RCC 7860 (cell line): ENCODE results near the gene ENG.

Experiments used
- DNase-seq: peaks from one replicate; pipeline ENCODE4 v3.0.0-alpha.2; 2015; ENCODE audit warnings: low spot score
- FAIRE-seq: peaks from 2 replicates; lab custom pipeline; 2012; peaks lifted over from hg19 to GRCh38; lab: Jason Lieb, UNC

The ENG gene

DNA sequence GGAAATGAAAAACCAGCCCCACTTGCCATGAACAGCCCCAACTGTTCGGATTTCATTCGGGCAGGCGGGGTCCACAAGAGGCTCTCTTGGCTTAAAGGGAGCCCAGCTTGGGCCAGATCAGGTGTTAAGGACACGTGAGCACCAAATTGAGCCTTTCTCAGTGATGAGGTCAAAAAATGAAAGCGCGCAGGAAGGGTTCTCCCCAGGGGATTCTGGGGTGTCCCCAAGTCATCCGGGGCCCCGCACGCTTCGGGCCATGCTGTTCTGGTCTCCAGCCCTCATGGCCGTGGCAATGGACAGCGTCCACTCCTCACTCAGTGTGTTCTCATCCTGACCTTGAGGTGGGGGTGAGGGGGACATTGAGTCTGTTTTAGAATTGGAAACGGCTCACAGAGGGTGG lies 12.1 kb upstream of the ENG start:
- no peak for FAIRE-seq
- no peak for DNase-seq

DNA sequence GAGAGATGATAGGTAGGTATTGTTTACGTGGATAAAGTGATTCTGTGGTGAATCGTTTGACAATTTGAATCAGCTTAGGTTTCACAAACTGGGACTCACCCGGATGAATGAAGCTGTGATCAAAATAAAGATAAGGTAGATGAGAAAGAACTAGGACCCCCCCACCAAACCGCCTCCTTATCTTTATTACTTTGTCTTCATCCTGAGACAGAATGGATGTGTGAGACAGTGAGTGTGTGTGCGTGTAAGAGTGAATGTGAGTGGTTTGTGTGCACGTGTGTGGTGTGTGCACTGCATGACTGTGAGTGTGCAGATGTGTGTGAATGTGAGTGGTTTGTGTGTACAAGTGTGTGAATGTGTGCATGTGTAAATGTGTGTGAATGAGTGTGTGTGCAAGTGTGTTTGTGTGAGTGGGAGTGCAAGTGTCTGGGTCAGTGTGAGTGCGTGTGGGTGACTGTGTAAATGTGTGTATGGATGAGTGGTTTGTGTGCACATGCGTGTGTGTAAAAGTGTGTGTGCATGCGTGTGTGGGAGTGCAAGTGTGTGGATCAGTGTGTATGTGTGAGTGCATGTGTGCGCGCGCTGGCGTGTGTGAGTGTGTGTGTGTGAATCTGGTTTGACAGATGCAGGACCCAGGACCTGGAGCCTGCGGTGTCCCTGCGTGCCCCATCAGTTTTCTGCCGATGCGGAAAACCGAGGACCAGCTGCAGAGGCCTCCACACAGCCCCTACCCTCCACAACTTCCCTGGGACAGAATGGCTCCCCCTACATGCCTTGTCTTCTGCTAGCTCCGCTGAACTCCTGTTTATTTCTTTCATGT lies 11.4 kb upstream of the ENG start:
- FAIRE-seq, result no peak

DNA sequence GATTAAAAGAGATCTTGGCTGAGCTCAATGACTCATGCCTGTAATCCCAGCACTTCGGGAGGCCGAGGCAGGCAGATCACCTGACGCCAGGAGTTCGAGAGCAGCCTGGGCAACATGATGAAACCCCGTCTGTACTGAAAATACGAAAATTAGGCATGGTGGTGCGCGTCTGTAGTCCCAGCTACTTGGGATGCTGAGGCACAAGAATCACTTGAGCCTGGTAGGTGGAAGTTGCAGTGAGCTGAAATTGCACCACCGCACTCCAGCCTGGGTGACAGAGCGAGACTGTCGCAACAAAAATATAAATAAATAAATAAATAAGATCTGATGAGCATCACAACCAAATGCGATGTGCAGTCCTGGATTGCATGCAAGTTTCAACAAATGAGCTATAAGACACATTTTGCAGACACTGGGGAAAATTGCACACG lies 8.7 kb upstream of the ENG start:
- no peak for FAIRE-seq
- no peak for DNase-seq

More for the DNA sequence above, 11.4 kb upstream of the ENG start:
- DNase-seq, result no peak

DNA sequence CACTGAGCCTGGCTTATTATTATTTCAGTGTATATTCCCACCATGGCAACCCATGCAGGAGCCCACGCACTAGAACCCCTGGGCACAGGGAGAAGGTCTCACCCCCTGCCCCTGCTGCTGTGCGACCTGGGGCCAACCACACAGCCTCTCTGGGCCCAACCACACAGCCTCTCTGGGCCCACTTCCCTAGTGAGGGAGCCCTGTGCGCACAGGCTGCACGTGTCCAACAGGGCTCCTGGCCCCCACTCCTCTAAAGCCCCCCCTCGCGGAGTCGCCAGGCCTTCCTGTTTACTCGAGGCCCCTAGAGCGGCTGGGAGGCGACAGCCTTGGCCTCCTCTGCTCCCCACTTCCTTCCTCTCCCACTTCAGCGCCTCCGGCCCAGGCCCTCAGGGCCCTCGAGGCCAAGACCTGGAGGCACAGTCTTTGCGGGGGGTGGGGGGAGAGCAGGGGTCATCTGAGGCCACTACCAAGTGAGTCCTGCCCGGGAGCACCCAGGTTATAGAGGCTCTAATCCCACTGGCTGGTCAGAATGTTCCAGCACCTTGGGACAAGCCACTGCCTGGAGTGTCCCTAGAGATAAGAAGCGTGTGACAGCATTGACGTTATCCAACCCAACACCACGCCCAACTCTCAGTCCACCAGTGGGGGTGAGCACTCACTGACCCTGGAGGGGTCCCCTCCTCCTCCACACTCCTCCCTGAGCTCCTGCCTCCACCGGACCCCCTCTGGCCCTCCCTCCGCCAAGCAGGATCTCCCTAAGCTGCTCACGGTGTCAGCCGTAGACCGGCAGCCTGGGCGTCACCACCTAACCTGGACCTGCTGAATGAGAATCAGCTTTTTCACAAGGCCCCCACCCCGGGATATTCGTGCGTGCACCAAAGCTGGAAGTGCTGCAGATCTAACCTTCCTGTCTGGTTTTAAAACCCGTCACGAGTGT lies 7.9 kb upstream of the ENG start:
- DNase-seq (no peak), FAIRE-seq (no peak)

DNA sequence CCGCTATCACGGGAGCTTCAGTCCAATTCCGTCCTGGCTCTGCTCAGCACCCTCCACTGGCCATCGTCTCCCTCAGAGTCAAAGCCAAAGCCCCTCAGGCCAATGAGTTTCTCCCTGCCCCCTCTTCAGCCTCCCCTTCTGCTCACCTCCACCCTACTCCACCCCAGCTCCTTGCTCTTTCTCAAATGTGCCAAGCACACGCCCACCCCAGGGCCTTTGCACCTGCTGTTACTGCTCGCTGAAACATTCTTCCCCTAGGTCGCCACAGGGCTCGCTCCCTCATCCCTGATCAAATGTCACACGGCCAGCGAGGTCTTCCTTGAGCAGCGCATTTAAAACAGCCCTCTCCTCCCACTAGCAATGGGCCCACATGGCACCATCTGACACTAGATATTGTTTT lies 6.3 kb upstream of the ENG start:
- FAIRE-seq (no peak), DNase-seq (no peak)

- no peak for DNase-seq
- no peak for FAIRE-seq
Observed at GRCh38 chr9:127860260-127860659, 5.8 kb upstream of the ENG start.

DNA sequence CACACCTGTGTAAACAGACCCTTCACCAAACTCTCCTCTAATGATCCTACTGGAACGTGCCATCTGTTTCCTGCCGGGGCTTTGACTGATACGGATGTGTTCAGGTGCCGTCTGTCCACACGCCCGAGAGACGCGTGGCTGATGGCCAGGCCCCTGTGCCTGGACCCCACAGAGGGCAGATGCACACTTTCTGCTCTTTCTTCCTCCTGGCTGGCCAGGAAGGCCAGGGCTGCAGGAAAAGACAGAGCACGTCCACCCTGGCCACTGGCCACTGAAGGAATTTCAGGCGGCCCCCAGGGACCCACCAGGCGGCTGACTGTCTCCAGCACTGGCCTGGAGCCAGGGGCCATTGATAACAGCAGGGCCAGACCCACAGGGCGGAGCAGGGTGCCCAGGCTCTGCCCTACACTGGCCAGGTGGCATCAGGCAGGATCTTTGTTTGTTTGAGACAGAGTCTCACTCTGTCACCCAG lies 3.6 kb upstream of the ENG start:
- DNase-seq (no peak), FAIRE-seq (no peak)

GRCh38 chr9:127857278-127857677 lies 2.8 kb upstream of the ENG start:
- FAIRE-seq (no peak), DNase-seq (no peak)

DNA sequence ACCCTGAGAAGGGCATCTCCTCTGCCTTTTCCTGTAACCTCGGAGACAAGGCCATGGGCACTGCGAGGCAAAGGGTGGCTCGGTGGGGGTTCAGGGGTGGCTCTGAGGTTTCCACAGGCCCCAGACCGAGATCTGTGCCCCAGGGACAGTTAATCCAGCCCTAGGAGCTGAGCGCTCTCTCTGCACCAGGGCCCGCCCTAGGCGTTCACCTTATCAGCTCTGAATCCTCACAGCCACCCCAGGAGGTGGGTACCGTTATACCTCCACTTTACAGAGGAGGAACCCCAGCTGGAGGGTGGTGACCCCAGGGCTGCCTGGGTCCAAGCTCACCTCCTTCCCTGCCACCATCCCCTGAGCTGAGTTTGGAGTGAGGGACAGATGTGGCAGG lies 2.3 kb upstream of the ENG start:
- FAIRE-seq, result no peak
- DNase-seq, result no peak

- FAIRE-seq (no peak), DNase-seq (no peak)
Observed at GRCh38 chr9:127856094-127856728, 1.8 kb upstream of the ENG start.

GRCh38 chr9:127855522-127855921 lies 1.1 kb upstream of the ENG start:
- DNase-seq (no peak), FAIRE-seq (no peak)

- FAIRE-seq, result no peak
Observed at GRCh38 chr9:127854960-127855359, 502 bp upstream of the ENG start.

DNA sequence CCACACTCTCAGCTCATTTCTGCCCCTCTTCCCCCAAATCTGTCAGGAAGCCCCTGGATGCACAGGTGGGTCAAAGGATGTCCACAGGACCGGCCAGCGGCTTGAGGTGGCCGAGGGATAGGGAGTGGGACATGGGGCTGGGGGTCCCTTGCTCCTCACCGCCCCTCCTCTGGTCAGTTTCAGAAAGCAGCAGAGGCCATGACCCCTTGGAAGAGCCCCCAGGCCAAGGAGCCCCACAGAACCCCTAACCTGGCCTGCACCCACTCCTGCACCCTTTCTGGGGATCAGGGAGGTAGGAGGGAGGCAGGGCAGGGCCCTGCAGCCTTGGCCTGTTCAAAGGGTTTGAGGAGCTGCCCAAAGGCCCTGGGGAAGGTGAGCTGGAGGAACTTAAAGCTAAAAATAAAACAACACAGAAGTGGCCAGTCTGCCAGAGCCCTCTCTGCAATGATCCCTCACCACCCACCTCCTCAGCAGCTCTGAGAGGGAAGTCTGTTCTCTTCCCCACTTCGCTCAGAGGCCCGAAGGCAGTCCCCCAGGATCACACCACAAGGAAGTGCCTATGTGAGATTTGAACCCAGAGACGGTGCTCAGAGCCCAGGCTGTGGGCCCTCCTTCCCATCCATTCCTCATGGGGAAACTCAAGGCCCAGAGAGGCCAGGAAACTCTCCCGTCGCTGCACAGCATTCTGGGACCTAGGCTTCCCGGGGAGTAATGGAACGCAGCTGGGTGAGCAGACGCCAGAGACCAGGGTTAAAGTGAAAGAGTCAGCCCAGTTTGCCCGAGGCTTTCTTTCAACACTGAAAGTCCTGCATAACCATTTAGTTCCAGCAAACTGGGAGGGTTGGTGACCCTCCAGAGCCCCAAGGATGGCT lies 910 bp downstream of the ENG start:
- FAIRE-seq (no peak), DNase-seq (no peak)

More at GRCh38 chr9:127854960-127855359, 502 bp upstream of the ENG start:
- DNase-seq, result no peak

- FAIRE-seq, result no peak
Observed at GRCh38 chr9:127852829-127853228, 1.6 kb downstream of the ENG start.

DNA sequence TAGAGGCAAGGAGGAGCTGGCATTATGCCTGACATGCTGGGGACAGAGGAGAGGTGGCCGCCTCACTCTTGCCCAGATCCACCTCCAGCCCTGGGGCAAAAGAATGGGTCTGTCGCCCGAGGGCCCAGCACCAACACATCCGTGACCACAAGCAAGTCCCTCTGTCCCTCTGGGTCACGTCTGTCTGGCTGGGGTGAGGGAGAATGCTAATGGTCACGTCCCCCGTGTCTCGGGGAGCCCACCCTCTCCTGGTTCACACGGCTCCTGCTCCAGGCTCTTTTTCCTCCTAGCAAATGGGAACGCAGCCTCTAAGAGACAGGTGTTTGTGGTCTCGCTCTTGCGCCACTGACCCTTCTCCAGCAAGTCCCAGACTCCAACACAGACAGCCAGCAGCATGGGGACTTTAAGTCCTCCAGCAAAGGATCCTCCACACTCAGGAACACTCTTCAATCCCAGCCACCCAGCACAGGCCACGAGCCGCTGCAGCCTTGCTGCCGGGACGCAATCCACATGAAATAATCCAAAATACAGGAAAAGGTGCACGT lies 4.1 kb downstream of the ENG start:
- no peak for FAIRE-seq
- no peak for DNase-seq

More at GRCh38 chr9:127852829-127853228, 1.6 kb downstream of the ENG start:
- DNase-seq, result no peak

DNA sequence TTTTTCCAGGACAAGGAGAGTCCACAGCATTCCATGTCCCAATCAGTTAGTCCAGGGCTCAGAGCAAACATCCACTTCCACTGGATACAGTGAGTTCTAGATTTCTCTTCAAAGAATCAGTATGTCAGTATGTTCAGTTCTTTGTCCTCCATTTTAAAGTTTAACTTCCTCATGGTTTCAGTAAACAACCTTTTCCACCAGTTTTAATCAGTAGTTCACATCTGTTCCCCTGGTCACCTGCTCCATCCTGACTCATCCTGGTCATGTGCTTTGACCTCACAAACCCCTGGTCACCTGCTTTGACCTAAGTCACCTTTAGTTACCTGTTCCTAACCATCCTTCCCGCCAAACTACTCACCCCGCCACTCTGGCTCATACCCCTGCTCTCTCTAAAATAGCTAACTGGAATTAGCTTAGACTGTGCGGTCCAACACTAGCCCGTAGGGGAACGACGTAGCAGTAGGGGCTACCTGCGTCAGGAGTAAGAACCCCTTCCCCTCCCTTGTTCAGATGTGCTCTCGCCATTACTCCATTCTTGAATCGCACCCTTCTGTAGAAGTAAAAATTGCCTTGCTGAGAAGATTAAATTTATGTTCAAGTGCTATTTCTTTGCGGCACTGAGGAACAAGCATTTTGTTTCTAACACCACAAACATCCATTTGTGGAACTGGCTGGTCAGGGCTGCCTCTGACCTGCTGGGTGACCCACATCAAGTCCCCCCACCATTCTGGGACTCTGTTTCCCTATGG lies 5.5 kb downstream of the ENG start:
- FAIRE-seq (no peak), DNase-seq (no peak)

- FAIRE-seq (no peak), DNase-seq (no peak)
Observed at GRCh38 chr9:127847833-127848755, 6.4 kb downstream of the ENG start.

DNA sequence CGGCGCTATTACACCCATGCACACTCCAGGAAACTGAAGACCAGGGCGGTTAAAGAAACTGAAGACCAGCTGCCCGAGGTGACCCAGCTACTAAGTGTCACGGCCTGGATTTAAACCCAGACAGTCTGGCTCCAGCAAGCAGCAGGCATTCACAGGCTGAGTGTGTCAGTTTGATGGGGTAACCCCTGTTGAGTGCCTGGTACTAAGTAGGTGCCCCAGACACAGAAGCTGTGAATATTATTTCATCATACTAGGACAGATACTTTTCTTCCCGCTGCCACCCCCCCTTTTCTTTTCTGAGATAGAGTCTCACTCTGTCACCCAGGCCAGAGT lies 7.3 kb downstream of the ENG start:
- DNase-seq (no peak), FAIRE-seq (no peak)
